Ramos (cell line): ENCODE results near the gene STRADA.
"Not testable (repeated sequence)": the region's sequence is repeated elsewhere in the genome, so short reads cannot be mapped to it uniquely, and the experiment has no call there.

Experiments used
- in situ Hi-C: fragments of 300-500 bp; cut with MboI; formaldehyde crosslinking; loops from one replicate; pipeline ENCODE4 v1.14.3; 2022; ENCODE audit warnings: low sequenced_read_pairs; ENCODE audit not compliant: unreplicated experiment

Gene STRADA

DNA sequence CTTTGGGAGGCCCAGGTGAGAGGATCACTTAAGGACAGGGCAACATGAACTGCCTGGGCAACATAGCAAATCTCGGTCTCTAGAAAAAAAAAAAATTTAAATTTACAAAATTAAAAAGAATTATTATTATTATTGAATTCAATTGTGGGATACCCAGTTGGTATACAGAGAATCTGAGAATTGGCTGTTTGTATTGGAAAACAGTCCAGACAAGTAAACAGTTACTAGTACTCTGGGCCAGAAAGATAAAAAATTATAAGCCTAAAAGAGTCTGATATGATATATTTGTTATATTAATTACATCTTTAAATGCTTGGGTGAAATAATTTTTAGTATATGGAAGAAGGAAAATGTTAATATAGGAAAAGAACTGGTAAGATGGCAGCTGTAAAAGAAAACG lies 16.8 kb upstream of the STRADA start:
- in situ Hi-C loops, result no loop called here

DNA sequence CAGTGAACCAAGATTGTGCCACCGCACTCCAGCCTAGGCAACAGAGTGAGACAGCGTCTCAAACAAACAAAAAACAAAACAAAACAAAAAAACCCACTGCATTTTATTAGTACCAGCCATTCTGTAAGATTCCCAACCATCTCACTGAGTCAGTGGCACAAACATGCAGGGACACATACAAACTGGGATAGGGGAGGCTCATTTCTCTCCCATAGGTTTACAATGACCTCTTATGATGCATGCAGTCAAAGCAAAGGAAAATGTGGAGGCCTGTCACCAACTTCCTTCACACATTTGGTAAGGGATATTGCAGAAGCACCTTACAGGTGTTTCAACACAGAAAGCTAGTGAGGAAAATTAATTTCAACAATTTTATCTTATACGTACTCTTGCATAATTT lies 12.4 kb upstream of the STRADA start:
- in situ Hi-C loops, result no loop called here

DNA sequence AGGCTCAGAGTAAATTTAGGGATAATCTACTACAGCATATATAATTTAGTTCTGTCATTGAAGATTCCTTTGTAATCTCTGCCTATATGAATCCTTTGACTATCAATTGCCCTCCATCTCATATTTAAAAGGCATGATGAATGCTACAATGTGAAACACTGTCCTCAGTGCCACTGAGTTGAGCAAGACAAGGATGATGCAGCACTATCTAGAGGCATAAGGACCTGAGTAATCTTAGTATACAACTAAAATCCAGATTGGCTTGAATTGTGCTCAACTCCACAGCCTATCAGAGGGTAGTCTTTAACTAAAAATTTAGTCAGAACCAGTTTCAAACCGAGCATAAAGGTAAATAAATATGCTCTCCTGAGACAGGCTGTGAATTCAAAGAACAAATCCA lies 11.6 kb upstream of the STRADA start:
- in situ Hi-C loops, result no loop called here

DNA sequence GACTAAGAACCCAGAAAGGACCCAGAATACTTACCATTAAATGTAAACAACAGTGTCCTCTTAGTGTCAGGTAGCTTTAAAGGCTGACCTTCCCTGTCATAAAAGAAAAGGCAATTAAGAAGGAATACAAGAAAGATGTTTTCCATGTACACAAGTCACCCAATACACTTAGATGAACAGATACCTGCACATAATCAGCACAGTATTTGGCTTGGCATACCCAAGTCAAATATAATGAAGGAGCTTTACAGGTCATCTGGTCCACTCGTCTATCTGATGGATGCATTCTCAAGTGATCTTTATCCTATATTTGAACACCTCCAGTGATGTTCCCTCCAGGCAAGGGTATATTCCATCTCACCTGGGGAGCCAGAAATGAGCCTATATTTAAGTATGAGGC lies 11.1 kb upstream of the STRADA start:
- in situ Hi-C loops, result no loop called here

DNA sequence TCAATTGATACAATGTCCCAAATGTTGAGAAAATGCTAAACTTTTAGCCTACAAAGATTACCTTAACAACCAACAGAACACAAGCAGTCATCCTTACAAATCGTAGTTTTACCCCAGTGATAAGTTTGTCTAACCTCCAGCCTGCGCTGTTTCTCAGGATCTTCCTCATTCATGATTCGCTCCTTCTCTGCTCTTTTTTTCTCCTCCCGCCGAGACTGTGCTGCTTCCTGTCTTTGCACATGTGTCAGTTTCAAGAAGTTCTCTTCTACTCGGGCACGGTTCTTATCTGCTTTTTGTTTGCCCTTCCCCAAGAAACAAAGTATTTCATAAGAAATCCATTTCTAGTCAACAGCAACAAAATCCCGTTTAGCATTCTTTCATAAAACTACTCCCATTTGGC lies 10.2 kb upstream of the STRADA start:
- in situ Hi-C loops, result no loop called here

DNA sequence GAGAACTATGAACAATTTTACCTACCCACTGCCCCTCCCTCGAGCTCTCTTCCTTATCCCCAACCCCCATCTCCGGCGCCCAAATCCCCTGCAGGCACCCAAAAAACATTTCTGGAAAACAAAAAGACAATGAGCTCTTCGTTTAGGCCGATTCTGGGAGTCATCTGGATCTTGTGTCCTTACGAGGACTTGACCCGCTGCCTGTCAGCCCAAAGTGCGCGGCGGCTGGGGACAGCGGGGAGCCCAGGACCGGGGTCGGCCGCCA lies 524 bp downstream of the STRADA start:
- in situ Hi-C loops, result no loop called here

DNA sequence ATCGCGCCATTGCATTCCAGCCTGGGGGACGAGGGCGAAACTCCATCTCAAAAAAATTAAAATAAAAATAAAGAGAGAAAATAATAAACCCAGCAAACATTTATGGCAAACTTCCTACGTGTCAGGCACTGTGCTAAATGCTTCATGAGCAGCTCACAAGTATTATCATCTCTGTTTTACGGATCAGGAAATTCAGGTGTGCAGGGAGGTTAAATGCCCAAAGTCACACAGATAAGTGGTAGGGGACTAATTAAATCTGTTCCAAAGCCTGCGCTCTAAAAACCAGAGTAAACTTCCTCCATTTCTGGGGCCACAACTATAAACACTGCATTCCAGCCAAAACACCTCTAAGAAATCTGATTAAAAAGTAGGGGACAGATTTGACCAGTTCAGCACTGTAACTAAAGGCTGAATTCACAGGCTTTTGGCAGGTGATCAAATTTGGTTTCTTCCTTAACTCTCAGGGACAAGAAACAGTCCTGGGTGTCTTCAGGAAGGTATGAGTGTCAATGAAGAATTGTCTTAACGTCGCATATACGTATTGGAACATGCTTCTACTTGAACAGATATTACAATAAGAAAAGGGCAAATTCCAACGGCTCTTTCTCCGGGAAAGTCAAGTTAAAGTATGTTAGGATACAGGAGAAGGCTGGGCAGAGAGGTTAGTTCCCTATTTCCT lies 996 bp downstream of the STRADA start:
- in situ Hi-C loops, result no loop called here

DNA sequence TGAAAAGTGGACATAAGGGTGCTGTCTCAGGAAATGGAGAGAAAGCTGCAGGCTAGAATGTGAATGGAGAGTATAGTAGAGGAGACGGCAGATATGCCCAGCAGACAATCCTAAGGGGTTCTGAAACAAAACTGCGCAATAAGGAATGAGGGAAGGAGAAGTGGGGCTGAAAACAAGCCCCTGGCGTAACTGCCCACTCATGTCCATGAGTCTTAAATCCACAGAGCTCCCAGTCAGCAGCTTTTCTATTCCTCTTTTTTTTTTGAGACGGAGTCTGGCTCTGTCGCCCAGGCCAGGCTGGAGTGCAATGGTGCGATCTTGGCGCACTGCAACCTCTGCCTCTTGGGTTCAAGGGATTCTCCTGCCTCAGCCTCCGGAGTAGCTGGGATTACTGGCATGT lies 5.9 kb downstream of the STRADA start:
- in situ Hi-C loops, result no loop called here

DNA sequence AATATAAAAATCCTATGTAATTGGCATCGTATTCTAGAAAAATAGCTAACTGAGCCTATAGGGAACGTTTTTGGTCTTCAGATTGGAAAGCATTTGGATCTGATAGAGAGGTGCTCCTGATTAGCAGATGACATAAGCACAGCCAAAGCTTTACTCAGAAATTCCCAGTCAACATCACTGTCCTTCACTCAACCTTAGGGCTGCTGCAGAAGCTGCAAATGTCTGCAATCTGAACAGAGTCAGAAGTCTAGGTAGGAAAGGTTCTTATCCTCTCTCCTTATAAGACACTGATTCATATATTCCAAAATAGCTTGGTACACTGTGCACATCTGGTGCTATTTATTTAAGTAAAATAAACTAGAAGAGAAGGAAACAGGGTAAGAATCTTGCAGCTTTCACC lies 19.2 kb downstream of the STRADA start:
- in situ Hi-C loops, result no loop called here

DNA sequence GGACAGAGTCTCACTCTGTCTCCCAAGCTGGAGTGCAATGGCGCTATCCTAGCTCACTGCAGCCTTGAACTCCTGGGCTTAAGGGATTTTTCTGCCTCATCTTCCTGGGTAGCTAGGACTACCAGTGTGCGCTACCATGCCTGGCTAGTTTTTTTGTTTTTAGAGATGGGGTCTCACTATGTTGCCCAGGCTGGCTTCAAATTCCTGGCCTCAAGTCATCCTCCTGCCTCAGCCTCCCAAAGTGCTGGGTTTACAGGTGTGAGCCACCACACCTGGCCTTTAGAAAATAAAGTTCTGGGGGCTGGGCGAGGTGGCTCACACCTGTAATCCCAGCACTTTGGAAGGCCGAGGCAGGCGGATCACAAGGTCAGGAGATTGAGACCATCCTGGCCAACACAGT lies 21.4 kb downstream of the STRADA start:
- in situ Hi-C loops, result not testable (repeated sequence)

DNA sequence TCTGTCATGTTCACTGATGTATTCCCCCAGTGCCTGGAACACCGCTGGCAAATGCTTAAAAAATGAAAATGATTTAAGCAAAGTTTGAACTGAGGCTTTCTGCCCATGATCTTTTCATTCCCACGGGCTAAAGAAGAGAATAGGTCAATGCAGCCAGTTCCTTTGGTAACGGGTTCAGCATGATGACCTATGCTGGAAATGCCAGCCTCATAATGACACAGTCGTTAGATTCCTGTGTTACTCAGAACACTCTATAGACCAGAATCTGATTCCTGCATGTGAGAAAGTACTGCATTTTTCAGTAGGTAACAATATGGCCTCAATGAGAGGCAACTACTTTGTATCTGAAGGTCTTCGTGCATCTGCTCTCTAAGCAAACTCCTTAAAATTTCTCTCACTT lies 22.6 kb downstream of the STRADA start:
- in situ Hi-C loops, result no loop called here

DNA sequence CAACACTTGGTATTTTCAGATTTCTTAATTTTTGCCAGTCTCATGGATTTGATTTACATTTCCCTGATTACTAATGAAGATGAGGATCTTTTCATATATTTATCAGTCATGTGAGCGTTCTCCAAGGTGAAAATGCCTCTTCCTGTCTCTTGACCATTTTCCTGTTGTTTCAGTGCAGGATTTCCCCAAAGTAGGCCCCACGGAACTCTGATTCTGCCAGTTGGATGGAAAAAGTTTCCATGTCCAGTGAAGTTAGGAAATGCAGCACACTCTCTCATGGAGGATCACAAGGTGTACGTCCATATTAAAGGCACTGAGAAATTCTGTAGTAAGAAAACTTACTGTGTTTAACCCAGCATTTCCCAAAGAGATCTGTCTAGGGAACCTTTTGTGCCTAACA lies 25.2 kb downstream of the STRADA start:
- in situ Hi-C loops, result no loop called here

DNA sequence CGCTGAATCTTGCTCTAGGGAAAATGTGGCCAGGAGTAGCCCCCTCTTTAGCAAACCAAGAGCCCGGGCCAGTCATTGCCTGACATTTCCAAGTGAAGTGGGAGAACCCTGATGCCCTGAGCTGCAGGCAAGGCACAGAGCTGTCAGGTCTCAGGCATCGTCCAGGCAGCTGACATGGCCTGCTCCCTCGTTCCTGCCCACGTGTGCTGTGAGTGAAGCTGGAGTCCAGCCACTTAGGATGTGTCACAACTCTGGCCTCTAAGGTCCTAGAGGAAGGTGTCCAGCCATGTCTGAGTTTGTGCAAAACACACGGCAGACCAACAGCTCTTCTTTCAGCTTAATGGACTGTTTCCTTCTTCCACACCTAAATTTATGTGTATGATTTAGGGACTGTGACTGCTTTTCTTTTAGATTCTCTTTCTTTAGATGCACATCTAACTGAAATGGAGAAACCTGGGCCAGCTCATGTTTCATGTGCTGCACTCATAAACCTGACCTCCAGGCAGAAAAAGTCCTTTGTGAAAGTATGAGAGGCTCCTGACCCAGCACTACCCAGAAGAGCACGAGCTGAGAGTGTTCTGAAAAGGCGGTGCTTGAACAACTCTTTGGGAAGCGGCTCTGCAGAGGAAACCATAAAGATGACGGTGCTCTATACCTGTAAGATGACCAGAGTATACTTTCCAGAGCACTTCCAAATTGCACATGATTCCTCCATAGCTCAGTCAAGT lies 26.9 kb downstream of the STRADA start:
- in situ Hi-C loops, result no loop called here

DNA sequence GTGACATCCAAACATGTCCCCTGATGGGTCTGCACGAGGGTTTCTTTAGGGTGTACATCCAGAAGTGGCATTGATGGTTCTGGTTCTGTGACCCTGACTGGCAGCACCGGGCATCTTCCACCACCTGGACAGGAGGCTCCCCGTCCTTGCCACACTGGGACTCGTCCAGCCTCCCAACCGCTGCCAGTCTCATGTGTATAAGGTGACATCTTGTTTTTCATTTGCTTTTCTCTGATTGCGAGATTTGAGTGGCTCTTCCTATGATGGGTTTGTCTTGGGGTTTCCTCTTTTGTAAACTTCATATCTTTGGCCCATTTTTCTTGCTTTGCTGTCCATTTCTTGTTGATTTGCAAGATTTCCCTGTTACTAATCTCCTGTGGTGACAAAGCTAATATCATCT lies 32.5 kb downstream of the STRADA start:
- in situ Hi-C loops, result no loop called here

DNA sequence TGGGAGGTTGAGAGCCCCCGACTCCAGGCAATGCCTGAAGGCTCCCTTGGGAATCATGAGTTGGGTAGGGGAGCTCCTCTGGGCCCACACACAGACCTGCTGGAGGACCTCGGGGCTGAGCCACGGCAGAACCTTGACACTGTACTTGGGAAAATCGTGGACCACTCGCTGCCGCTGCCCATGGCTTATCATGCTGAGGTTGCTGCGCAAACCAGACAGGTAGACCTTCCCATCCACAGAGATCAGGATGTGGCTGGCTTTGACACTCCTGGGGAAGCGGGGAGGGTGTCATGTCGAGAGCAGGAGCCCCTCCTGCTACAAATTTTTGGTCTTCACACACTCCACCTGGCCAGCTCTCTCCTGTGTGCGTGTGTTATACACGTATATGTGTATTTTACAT lies 34.4 kb downstream of the STRADA start:
- in situ Hi-C loops, result no loop called here

DNA sequence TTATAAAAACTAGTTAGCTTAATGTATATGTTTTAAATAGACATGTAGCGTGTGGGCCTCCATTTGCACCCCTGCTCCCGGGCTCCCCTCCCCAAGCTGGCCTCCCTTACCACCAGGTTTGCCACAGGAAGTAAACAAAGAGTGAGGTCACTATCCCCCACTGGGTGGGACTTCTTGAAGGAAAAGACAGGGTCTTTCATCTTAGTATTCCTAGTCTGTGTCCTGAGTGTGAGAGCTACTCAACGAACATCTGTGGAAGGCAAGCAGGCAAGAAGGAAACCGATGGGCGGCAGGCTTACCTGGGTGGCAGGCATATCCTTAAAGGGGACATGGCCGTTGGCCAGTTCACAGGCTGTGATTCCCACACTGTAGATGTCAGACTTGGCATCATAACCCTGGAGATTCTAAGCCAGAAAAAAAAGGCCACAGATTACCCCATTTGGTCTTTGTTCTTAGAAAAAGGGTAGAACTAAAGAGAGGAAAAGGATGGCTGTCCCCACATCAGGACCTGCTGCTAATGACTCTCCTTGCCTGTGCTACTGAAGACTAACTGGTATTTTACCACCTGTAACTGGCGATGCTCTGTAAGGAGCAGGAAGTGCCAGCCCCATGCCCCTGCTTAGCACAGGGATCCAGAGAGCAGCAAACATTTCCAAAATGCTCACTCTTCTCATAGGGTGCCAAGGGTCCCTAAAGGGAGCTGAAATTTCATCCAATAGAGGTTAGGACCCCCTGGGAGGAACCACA lies 35.1 kb downstream of the STRADA start:
- in situ Hi-C loops, result no loop called here

DNA sequence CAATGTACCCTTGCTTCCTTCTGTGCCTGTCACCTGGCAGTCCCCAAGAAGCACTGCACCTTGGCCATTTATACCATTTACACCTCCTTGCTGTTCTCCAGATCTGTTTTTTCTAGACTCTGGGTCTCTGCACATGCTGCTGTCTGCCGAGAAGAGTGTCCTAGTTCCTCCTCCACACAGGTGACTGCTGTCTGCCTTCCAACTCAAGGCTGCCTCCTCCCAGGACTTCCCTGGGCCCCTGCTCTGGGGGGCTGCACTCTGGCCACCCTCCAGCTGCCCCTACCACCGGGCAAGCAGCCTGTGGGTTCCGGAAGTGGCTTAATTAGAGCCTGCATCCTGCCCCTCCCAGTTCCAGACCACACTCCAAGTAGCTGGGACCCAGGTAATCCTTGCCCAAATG lies 35.9 kb downstream of the STRADA start:
- in situ Hi-C loops, result no loop called here

DNA sequence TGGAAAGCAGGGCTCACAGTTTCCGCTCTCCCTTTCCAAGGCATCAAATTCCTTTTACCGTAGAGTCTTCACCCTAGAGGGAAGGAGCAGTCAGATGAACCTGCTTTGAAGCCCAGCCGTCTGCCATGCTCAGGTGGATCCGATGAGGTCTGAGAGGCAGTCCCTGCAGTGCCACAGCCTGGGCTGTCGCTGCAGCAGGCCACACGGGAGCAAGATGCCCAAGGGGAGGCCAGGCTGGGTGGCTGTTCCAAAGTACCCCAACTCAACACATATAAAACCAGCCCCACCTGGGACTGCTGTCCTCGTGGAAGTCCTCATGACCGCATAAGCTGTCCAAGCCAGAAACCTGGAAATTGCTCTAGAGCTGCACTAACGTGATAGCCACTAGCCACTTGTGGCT lies 36.8 kb downstream of the STRADA start:
- in situ Hi-C loops, result no loop called here

DNA sequence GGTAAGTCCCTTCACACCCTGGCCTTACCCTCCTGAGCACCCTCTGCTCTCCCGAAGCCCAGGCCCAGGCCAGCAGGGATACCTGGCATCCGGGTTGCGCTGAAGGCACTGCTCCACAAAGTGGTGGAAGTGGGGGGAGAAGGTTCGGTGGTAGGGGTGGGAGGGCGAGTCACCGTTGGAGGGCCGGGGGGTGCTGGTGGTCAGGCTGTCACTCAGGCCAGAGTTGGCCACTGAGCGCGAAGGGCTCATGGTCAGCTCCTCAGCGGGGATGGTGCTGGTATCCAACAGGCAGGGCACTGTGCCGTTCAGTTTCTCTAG lies 37.4 kb downstream of the STRADA start:
- in situ Hi-C loops, result no loop called here

DNA sequence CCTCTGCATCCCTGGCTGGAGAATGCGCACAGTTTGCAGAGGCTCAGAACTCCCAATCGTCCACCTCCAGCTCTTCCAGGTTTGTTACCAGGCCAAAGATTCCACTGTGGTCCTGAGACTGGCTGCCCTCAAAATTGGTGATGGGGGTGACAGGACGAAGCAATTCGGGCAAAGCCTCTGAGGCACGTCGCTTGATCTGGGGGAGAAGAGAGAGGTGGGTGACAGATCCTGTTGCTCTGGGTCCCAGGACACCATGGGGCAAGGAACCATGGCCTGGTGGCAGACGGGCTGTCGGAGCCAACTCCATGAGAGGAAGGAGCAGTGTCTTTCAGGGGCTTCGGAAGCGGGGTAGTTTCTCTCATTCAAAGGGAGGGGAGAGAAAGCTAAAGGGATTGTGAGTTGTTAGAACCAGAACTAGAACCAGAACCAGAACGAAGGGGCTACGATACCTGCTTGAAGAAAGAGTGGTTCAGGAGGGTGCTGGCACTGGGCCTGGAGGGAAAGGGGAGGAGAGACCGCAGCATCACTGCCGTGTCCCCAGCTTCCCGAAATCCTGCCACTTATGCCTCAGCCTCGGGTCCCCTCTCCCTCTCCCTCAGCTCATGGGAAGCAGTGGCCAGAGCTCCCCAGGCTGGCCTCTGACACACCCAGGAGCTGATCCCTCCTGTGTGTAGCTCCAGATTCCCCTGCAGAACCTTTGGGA lies 37.9 kb downstream of the STRADA start:
- in situ Hi-C loops, result no loop called here

DNA sequence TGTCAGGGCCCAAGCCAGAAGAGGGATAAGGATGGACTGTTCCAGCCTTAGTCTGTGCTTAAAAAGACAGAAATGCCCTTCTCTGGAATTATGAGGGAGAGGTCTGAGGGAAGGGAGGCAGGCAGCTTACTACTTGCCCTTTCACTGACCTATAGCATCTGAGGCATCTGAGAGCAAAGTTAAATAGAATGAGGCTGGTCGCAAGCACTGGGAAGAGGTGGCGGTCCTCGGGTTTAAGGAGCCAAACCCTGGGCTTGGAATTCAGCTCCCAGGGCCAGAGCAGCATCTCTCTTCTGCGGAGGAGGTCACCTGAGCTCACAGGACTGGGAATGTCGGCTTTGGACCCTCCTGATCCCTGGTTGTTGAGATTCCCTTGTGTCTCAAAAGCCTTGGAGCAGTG lies 38.6 kb downstream of the STRADA start:
- in situ Hi-C loops, result no loop called here

DNA sequence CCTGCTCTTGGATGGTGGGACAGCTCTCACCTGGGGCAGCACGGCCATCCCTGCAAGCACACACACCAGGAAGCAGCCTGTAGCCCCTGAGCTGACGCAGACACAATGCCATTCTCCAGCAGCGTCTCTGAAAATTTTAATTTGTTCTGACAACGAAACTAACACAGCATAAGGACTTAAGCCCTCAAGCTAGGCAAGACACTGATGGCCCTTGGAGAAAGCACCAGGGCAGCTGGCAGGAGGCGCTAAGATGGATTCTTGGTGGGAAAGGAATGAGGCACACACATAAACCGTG lies 38.9 kb downstream of the STRADA start:
- in situ Hi-C loops, result no loop called here
